HG03442 (cell line): Measurements from ENCODE around the gene ADA.
"Not testable (repeated sequence)": the region's sequence is repeated elsewhere in the genome, so short reads cannot be mapped to it uniquely, and the experiment has no call there.

ENCODE experiments used
- ATAC-seq: cut with Tn5 transposase; IDR thresholded peaks from one replicate; pipeline ENCODE4 v1.9.1; 2021; ENCODE audit warnings: mild to moderate bottlenecking, moderate library complexity; ENCODE audit not compliant: unreplicated experiment

ADA gene

DNA sequence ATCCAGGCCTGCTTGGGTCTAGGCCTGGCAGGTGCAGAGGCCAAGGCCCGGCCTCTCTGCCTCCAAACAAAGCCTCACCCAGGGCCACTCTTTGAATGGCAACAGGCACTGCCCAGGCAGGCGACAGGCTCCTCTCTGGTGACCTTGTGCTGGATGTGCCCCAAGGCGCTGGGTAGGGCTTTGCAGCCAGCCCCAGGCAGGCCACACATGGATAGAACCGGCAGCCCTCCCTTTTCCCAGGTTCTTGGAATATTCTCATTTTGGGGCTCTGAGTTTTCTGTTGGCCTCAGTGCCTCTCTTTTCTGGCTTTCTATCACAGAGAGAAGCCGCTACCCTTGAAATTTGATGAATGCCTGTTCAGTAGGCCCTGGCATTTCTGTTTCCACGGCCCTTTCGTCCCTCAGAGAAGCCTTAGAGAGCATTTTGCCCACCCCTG lies 50.2 kb downstream of the ADA start:
- ATAC-seq: no peak

DNA sequence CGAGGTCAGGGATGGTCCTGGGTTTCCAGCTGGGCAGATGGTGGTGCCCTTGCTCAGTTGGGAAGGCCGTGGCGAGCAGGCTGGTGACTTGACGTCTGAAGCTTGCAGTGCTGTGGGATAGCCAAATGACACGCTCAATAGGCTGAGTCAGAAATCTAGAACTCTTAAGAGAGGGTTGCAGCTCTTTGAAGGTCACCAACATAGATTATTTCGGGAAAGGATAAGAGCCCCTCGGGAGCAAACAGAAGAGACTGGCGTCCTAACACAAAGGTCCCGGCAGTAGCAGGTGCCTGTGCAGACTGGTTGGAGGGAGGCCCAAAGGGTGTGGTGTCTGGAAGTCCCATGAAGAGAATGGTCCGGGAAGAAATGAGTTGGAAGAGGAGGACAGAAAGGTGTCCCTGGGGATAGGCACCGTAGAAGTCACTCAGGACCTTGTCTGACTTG lies 50.7 kb downstream of the ADA start:
- ATAC-seq: no peak

GRCh38 chr20:44600301-44600700 lies 51.2 kb downstream of the ADA start:
- ATAC-seq: no peak

DNA sequence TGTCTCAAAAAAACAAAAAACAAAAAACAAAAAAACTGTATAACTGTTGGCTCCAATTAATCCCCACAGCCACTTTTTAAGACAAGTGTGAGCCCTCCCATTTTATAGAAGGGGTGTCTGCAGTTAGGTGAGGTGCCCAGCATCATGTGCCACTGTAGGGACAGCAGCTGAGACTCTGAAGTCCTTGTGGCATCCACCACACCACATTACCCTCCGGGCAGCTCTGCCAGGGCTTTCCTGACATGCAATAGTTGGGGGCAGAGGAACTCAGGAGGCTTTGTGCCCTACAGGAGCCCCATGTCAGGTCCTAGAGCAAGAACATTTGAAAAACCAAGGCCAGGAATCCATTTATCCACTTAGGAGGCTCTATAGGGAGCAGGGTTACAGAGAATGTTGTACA lies 51.8 kb downstream of the ADA start:
- no peak for ATAC-seq

DNA sequence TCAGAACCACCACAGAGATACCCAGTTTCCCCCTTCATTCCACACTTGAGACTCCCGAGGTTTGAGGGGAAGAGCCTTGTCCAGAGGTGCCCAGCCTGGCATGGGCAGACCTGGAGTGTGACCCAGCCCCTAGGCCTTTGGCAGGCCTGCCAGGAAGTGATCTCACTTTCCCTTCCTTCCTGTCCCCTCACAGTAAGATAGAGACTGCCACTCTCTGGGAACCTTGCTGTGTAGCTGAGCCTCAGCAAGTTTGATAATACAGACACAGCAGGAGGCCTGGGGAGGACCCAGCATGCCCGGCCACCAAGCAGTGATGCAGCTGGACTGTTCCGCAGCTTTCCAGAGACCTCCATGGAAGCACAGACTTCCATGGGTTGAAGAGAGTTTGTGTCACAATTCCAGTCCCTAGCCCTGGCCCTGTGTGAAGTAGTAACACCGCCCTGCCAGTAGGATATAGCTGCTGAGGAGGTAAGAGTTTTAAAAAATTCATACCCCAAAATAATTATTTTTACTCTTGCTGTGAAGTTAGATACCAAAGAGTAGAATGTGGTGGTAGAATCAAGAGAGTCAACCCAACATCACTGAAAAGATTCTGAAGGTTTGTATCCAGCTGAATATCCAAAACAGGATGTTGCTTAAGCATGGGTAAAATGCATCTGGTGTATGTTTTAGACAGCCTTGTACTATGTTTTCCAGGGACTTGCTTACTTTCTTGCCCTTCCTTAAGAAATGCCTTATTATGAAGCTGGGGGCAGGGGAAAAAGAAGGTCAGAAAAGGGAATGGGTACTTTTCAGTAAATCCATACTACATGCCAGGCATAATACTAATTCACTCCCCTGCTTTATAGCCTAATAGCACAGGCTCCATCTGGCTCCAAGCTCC lies 52.8 kb downstream of the ADA start:
- ATAC-seq: peak; percentile 44

DNA sequence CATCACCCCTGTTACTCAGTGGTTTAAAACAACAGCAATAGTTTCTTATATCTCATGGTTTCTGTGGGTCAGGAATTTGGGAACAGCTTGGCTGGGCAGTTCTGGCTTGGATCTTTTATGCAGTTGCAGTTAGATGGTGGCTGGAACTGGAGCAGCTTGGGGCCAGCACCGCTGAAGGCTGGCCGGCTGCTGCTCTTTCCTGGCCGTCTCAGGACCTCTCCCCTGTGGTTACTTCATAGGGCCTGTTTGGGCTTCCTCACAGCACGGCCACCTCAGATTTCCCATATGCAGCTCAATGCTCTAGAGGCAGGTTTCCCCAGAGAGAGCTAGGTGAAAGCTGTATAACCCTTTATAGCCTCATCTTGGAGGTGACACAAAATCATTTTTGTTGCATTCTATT lies 53.6 kb downstream of the ADA start:
- ATAC-seq: no peak

GRCh38 chr20:44597516-44597915 lies 54.0 kb downstream of the ADA start:
- ATAC-seq: no peak

GRCh38 chr20:44596876-44597275 lies 54.6 kb downstream of the ADA start:
- no peak for ATAC-seq

DNA sequence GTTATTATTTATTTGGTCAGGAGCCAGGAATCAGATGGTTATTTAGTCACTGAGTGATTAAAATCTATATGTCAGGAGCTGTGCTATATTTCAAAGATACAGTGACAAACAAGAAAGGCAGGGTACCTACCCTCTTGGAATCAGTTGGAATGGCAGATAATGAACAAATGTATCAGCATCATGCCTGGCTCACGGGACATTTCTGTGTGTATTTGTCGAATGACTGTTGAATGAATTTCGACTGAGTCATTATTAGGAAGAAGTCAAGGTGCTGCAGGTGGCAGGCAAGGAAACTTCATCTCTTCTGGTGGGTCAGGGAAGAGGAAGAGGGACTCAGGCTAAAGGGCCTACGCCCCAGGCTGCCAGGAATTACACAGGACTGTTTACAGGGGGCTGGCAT lies 55.5 kb downstream of the ADA start:
- ATAC-seq: no peak

GRCh38 chr20:44594730-44595129 lies 56.8 kb downstream of the ADA start:
- no peak for ATAC-seq

DNA sequence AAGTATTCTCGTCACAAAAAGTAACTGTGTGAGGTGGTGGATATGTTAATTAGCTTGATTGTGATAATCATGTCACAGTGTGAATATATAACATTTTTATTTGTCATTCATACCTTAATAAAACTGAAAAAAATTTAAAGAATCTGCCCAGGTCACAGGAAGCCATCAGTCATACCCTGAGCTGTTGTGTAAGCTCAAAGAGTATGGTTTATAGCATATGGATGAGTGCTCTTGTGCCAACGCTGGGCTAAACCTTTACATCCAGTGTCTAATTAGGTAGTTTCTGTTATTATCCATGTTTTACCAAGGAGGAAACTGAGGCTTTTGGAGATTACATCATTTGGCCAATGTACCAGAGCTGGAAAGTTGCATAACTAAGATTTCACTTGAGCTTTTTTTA lies 57.7 kb downstream of the ADA start:
- ATAC-seq: no peak

DNA sequence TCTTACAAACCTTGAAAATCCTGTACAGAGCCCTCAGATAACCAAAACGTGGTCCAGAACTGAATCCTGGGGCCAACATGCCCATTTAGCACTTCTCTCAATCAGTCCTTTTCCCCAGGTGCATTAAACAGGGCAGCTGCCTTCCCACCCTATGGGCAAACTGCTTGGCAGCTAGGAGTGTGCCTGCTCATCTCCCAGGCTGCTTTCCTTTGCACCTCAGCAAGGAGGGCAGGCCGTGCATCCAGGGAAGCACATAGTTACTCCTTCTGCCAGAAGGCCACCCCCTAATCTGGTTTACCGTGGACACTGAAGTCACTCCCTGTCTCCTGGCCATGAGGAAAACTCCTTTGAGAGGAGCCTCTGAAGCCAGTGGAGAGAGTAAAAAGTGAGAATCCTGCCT lies 59.1 kb downstream of the ADA start:
- no peak for ATAC-seq

DNA sequence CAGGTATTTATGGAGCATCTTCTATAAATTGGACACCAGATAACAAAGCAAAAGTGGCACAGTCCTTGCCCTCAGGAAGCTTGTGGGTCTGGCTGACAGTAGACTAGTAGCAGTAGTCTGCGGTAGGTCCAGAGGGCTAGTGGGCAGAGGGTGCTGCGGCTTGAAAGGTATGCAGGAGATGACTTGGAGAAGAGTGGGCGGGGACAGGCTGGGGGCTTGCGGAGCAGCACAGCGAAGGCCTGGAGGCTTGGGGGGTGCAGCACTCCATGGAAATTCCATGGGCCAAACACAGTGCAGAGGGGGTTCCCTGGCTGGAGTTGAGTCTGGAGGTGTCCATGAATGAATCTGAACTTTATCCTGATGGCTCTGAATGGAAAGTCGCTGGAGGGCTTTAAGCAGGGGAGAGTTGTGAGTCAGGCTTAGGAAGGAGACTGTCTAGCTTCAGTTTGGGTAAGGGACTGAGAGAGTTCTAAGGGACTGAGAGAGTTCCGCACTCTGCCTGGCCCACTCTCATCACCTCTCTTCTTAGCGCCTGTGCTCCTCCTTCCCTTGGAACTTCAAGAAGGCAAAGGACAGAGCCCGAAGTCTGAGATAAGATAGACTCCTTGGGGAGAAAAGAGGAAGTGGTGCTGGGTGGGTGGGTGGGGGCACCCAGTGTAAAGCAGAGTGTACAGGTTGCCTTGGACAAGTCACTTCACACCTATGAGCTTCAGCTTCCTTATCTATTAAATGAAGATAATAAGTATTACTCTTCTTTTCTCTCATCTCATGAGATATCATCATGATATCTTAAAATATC lies 60.3 kb downstream of the ADA start:
- no peak for ATAC-seq

DNA sequence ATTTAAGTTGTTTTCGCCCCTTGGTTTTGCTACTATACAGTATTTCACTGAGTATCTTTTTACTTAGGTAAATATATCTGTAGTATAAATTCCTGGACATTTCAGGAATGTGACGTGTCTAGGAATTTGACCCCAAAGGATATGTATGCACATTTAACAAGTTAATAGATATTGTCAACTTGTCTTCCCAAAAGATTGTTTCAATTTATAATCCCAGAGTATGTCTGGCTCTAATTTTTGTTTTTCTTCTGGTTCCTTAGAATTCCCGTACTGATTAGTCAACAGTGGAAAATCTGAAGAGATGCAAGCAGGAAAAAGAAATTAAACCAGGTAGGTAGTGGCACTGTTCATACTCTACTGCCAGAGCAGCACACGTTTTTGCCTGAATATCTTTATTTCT lies 62.0 kb downstream of the ADA start:
- no peak for ATAC-seq

GRCh38 chr20:44588321-44588720 lies 63.2 kb downstream of the ADA start:
- not testable (repeated sequence) for ATAC-seq

DNA sequence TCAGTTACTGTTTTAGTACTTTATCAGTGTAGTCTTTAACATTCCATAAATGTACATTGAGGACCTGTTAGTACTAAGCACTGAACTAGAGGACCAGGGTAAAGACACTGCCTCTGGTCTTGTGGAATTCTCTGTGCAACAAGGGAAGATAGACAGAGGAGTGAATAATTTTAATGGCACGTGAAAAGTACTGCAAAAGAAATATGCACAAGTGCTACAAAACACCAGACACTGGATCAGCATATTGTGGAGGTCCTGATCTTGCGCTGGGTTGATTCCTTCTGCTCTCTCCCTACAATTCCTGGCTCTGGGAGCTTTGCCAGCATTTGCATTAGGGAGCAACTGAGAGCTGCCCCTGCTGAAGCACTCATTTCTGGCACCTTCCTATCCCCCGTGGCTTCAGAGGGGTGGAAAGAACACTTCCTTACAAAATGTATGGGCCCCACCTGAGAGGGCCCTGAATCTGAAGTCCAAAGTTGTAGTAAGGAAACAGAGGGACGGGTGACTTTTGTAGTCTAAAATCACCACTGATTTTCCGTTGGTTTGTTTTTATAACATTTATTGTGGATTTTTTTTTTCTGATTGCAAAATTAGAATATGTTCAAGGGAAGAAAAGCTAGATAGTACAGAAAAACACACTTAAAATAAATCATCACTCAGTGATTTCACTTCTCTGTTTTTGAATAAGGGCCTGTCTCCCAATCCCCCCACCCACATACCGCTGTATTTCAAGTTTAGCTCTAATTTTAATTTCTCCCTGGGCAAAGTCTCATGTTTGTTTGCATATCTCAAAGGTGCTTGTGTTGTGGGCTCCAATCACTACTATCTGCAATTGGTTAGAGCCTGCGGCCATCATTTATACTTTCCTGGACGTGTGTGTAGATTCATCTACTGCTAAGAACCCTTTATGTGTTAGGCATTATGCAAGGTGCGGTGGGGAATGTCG lies 64.2 kb downstream of the ADA start:
- no peak for ATAC-seq

- ATAC-seq: peak; percentile 67
Observed at GRCh38 chr20:44586289-44586911, 65.1 kb downstream of the ADA start.

GRCh38 chr20:44585057-44585963 lies 66.2 kb downstream of the ADA start:
- ATAC-seq: no peak

- no peak for ATAC-seq
Observed at GRCh38 chr20:44584162-44584561, 67.3 kb downstream of the ADA start.
